HepG2 (cell line): ENCODE results near the gene INKA1. TPM values are rescaled to one million over a fixed set of nuclear protein-coding genes. Genes with fewer than 3 reads are reported as not detected.
A peak's percentile ranks its signal among the peaks of the same experiment; 100 is the strongest.

Source experiments
- AFF4 ChIP-seq: sonication (generic); formaldehyde crosslinking; IDR thresholded peaks from 2 replicates; pipeline ENCODE4 v1.4.0; 2020; ENCODE audit warnings: missing genetic modification reagents
- BATF2 ChIP-seq: sonication (generic); formaldehyde crosslinking; IDR thresholded peaks from 2 replicates; pipeline ENCODE4 v1.8.0; 2022; ENCODE audit warnings: mild to moderate bottlenecking, missing genetic modification reagents, moderate library complexity
- IRF2 ChIP-seq: IDR thresholded peaks from 2 replicates; pipeline ENCODE4 v1.6.1; 2018; ENCODE audit warnings: missing genetic modification reagents, missing compliant biosample characterization
- MEIS1 ChIP-seq: sonication (generic); formaldehyde crosslinking; IDR thresholded peaks from 2 replicates; pipeline ENCODE4 v1.9.0; 2021; ENCODE audit warnings: mild to moderate bottlenecking, missing genetic modification reagents, moderate library complexity, borderline replicate concordance
- PHF21A ChIP-seq: sonication (generic); formaldehyde crosslinking; IDR thresholded peaks from 2 replicates; pipeline ENCODE4 v1.5.0; 2020; ENCODE audit warnings: mild to moderate bottlenecking, missing genetic modification reagents
- TCF12 ChIP-seq, 2 experiments: fragments of 450-650 bp in 1 of 2; sonication (generic) in 1 of 2; formaldehyde crosslinking in 1 of 2; IDR thresholded peaks; 2 replicates each; pipeline versions ENCODE4 v1.6.1 to v1.8.0; 2017 to 2022; ENCODE audit warnings: antibody characterized with exemption in 1 of 2, mild to moderate bottlenecking in 1 of 2, missing genetic modification reagents in 1 of 2, moderate library complexity in 1 of 2
- XBP1 ChIP-seq: sonication (generic); formaldehyde crosslinking; IDR thresholded peaks from 2 replicates; pipeline ENCODE4 v1.5.0; 2020; ENCODE audit warnings: missing genetic modification reagents
- ZNF317 ChIP-seq: sonication (generic); formaldehyde crosslinking; IDR thresholded peaks from 2 replicates; pipeline ENCODE4 v1.5.0; 2020; ENCODE audit warnings: mild to moderate bottlenecking, missing genetic modification reagents
- polyA plus RNA-seq, 8 experiments: library from polyadenylated mRNA; depleted of rRNA in 3 of 8; stranded (reverse) in 7 of 8; unstranded in 1 of 8; fragments of >200 nt; fragmentation: Illumina TruSeq in 4 of 8; extraction: Trizol in 4 of 8; gene quantifications; 2 replicates each; pipeline versions ENCODE4 v1.2.1 to v1.2.3, GENCODE V29; 2011 to 2016; ENCODE audit warnings: low read depth in 4 of 8, missing spikeins in 1 of 8, mixed read lengths in 1 of 8; ENCODE audit not compliant: insufficient read depth in 1 of 8
- total RNA-seq, 5 experiments: library from RNA; depleted of rRNA; stranded (reverse); fragments of >200 nt; fragmentation: Illumina TruSeq; extraction: Trizol; gene quantifications; 2 replicates each; pipeline ENCODE4 v1.2.3, GENCODE V29; 2016; ENCODE audit warnings: low read depth in 1 of 5
- TF ChIP-seq, protein P1 (sequence below): sonication (generic); formaldehyde crosslinking; IDR thresholded peaks from 2 replicates; pipeline ENCODE4 v1.5.1; 2020; ENCODE audit warnings: missing genetic modification reagents, mild to moderate bottlenecking, borderline replicate concordance
- TF ChIP-seq, protein P2 (sequence below): sonication (generic); formaldehyde crosslinking; IDR thresholded peaks from 2 replicates; pipeline ENCODE4 v1.4.0; 2020; ENCODE audit warnings: missing genetic modification reagents
- TF ChIP-seq, protein P3 (sequence below): sonication (generic); formaldehyde crosslinking; IDR thresholded peaks from 2 replicates; pipeline ENCODE4 v1.9.0; 2021; ENCODE audit warnings: mild to moderate bottlenecking, missing genetic modification reagents

Gene INKA1
- total and polyA plus RNA-seq, 2 of the 13 experiments (the other 11 are each of a cell fraction or from before 2014, with no cell fraction given): 0.22 to 0.41 TPM

DNA sequence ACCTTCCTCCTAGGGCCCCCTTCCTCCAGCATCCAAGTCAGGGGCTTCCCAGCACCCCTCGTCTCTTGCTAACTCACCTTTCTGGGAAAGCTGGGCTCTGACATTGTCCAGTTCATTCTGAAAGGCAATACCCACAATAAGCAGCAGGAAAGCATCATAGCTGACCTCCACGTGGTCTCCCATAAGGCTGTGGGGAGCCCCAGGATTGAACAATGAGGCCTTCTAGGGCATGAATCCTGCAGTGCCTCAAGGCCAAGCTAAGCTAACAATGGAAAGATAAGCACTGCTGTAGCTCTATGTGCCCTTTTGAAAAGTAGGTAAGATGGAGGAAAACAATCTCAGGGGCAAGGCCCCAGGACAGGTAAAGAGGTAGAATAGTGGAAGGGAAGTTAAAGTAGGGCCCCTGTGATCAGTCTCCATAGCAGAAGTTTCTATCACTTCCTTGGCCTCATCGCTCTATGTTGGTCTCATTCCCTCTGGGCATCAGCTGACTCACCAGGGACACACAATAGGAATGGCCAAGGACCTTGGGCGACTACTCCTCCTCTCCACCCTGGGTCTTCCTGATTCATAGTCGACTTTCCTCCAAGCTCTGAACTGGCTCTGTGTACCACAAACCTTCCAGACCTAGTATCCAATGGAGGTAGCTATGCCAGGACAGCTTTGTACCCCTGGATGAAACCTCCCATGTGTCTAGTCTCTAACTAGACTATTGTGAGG, 41.6 kb downstream of the INKA1 start (continued):
- TF ChIP-seq, protein P1, sequence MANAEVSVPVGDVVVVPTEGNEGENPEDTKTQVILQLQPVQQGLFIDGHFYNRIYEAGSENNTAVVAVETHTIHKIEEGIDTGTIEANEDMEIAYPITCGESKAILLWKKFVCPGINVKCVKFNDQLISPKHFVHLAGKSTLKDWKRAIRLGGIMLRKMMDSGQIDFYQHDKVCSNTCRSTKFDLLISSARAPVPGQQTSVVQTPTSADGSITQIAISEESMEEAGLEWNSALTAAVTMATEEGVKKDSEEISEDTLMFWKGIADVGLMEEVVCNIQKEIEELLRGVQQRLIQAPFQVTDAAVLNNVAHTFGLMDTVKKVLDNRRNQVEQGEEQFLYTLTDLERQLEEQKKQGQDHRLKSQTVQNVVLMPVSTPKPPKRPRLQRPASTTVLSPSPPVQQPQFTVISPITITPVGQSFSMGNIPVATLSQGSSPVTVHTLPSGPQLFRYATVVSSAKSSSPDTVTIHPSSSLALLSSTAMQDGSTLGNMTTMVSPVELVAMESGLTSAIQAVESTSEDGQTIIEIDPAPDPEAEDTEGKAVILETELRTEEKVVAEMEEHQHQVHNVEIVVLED (CRISPR knock-in tag): no peak
- TF ChIP-seq, protein P2, sequence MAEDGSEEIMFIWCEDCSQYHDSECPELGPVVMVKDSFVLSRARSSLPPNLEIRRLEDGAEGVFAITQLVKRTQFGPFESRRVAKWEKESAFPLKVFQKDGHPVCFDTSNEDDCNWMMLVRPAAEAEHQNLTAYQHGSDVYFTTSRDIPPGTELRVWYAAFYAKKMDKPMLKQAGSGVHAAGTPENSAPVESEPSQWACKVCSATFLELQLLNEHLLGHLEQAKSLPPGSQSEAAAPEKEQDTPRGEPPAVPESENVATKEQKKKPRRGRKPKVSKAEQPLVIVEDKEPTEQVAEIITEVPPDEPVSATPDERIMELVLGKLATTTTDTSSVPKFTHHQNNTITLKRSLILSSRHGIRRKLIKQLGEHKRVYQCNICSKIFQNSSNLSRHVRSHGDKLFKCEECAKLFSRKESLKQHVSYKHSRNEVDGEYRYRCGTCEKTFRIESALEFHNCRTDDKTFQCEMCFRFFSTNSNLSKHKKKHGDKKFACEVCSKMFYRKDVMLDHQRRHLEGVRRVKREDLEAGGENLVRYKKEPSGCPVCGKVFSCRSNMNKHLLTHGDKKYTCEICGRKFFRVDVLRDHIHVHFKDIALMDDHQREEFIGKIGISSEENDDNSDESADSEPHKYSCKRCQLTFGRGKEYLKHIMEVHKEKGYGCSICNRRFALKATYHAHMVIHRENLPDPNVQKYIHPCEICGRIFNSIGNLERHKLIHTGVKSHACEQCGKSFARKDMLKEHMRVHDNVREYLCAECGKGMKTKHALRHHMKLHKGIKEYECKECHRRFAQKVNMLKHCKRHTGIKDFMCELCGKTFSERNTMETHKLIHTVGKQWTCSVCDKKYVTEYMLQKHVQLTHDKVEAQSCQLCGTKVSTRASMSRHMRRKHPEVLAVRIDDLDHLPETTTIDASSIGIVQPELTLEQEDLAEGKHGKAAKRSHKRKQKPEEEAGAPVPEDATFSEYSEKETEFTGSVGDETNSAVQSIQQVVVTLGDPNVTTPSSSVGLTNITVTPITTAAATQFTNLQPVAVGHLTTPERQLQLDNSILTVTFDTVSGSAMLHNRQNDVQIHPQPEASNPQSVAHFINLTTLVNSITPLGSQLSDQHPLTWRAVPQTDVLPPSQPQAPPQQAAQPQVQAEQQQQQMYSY (CRISPR knock-in tag): no peak
- TF ChIP-seq MEIS1 (CRISPR knock-in tag) (no peak), PHF21A (CRISPR knock-in tag) (peak; percentile 70; the same call in 1 of the 2 replicates), TCF12 (IDR thresholded peaks at IDR 0.05) (no peak), TCF12 (CRISPR knock-in tag; IDR thresholded peaks at IDR 0.05) (no peak), AFF4 (CRISPR knock-in tag) (no peak), XBP1 (CRISPR knock-in tag) (no peak), IRF2 (CRISPR knock-in tag) (0 out of 2 replicates have a peak, but pooled peaks have one; percentile 26), ZNF317 (no peak), BATF2 (CRISPR knock-in tag) (no peak)
- TF ChIP-seq, protein P3, sequence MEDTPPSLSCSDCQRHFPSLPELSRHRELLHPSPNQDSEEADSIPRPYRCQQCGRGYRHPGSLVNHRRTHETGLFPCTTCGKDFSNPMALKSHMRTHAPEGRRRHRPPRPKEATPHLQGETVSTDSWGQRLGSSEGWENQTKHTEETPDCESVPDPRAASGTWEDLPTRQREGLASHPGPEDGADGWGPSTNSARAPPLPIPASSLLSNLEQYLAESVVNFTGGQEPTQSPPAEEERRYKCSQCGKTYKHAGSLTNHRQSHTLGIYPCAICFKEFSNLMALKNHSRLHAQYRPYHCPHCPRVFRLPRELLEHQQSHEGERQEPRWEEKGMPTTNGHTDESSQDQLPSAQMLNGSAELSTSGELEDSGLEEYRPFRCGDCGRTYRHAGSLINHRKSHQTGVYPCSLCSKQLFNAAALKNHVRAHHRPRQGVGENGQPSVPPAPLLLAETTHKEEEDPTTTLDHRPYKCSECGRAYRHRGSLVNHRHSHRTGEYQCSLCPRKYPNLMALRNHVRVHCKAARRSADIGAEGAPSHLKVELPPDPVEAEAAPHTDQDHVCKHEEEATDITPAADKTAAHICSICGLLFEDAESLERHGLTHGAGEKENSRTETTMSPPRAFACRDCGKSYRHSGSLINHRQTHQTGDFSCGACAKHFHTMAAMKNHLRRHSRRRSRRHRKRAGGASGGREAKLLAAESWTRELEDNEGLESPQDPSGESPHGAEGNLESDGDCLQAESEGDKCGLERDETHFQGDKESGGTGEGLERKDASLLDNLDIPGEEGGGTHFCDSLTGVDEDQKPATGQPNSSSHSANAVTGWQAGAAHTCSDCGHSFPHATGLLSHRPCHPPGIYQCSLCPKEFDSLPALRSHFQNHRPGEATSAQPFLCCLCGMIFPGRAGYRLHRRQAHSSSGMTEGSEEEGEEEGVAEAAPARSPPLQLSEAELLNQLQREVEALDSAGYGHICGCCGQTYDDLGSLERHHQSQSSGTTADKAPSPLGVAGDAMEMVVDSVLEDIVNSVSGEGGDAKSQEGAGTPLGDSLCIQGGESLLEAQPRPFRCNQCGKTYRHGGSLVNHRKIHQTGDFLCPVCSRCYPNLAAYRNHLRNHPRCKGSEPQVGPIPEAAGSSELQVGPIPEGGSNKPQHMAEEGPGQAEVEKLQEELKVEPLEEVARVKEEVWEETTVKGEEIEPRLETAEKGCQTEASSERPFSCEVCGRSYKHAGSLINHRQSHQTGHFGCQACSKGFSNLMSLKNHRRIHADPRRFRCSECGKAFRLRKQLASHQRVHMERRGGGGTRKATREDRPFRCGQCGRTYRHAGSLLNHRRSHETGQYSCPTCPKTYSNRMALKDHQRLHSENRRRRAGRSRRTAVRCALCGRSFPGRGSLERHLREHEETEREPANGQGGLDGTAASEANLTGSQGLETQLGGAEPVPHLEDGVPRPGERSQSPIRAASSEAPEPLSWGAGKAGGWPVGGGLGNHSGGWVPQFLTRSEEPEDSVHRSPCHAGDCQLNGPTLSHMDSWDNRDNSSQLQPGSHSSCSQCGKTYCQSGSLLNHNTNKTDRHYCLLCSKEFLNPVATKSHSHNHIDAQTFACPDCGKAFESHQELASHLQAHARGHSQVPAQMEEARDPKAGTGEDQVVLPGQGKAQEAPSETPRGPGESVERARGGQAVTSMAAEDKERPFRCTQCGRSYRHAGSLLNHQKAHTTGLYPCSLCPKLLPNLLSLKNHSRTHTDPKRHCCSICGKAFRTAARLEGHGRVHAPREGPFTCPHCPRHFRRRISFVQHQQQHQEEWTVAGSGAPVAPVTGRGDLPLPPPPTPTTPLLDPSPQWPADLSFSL: no peak
